Medulla oblongata (tissue), 1 donor: Measurements from ENCODE around the gene ADARB2.
A peak's percentile ranks its signal among the peaks of the same experiment; 100 is the strongest.

ENCODE experiments used
- DNase-seq: peaks from one replicate; pipeline ENCODE4 v3.0.0-alpha.2; 2015; ENCODE audit errors: extremely low spot score

Gene ADARB2

GRCh38 chr10:1395481-1396296 lies 341.6 kb downstream of the ADARB2 start:
- no peak for DNase-seq

DNA sequence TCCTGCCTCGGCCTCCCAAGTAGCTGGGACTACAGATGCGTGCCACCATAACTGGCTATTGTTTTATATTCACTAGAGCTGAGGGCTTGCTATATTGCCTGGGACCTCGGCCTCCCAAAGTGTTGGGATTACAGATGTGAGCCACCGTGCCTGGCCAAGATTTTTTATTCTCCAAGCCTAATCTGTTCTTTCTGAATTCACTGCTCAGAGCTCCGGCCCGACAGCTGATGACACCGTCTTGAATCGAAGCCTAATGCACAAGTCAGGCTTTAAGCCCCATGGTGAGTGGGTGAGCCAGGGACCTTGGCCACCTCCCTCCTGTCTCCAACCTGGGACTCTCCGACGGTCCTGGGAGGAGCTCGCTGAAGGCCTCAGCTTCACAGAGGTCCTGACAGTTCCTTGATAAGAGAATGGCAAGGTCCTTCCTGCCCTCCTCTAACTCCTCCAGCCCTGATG lies 342.3 kb downstream of the ADARB2 start:
- no peak for DNase-seq

DNA sequence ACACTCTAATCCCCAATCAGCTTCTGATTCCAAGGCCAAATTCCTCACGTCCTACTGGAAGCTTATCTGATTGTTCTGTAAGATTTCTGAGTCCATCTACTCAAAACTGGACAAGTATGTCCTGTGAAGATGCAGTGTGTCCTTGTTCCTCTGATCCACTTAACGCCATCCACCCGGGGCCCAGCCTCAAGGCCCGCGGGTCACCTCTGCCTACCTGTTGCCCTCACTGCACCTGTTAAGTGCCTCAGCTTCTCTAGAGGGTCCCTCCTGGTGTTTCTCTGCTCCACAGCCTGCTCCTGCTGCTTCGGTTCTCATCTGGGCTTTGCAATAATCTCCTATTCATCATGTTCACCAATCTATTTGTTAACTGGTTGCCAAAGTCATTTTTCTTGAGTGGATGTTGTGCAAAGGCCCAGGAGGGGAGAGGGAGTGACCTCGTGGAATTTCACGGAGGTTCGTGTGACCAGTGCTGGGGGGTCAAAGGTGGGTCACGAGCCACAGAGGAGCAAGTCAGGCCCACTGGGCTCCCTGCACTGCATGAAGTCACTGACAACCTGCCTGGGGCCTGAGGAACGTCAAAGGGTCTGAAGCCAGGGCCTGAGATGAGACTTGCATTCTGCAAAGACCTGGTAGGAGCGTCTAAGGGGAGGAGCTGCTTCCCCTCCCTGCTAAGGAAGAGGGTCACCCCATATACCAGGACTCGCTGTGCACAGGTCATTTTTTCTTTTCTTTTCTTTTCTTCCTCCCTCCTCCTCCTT lies 343.0 kb downstream of the ADARB2 start:
- DNase-seq: no peak

- DNase-seq: no peak
Observed at GRCh38 chr10:1393481-1393880, 343.8 kb downstream of the ADARB2 start.

GRCh38 chr10:1392127-1392526 lies 345.2 kb downstream of the ADARB2 start:
- no peak for DNase-seq

- no peak for DNase-seq
Observed at GRCh38 chr10:1390200-1390599, 347.1 kb downstream of the ADARB2 start.

- DNase-seq: no peak
Observed at GRCh38 chr10:1384026-1384425, 353.3 kb downstream of the ADARB2 start.

DNA sequence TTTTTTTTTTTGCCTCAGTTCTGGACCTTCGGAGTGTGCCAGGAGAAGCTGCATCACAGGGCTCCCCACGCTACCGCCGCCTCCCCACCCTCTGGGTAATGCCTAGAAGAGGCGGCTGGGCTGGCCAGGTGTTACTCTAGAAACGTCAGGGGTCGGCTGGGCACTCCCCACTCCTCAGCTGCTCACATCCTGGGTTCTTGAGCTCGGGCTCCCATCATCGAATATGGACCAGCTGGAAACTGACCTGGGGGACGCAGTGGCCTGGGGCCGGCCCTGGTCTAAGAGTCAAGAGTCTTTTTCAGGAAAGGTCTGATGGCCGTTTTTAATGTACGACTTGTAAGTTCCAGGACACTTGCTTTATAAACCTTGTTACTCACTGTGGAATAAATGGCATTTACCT lies 354.6 kb downstream of the ADARB2 start:
- no peak for DNase-seq

- DNase-seq: no peak
Observed at GRCh38 chr10:1381339-1381738, 356.0 kb downstream of the ADARB2 start.

GRCh38 chr10:1380088-1380671 lies 357.1 kb downstream of the ADARB2 start:
- DNase-seq: peak; percentile 10

GRCh38 chr10:1379601-1380000 lies 357.7 kb downstream of the ADARB2 start:
- no peak for DNase-seq

DNA sequence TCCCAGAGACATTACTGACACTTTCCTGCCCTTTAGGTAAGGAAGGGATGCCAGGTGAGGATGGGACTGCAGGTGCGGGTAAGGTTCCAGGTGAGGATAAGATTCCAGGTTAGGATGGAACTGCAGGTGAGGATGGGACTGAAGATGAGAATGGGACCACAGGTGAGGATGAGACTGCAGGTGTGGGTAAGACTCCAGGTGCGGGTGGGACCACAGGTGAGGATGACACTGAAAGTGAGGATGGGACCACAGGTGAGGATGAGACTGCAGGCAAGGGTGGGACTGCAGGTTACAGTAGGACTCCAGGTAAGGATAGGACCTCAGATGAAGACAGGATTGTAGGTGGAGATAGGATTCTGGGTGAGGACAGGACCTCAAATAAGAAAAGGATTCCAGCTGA lies 358.9 kb downstream of the ADARB2 start:
- DNase-seq: no peak

DNA sequence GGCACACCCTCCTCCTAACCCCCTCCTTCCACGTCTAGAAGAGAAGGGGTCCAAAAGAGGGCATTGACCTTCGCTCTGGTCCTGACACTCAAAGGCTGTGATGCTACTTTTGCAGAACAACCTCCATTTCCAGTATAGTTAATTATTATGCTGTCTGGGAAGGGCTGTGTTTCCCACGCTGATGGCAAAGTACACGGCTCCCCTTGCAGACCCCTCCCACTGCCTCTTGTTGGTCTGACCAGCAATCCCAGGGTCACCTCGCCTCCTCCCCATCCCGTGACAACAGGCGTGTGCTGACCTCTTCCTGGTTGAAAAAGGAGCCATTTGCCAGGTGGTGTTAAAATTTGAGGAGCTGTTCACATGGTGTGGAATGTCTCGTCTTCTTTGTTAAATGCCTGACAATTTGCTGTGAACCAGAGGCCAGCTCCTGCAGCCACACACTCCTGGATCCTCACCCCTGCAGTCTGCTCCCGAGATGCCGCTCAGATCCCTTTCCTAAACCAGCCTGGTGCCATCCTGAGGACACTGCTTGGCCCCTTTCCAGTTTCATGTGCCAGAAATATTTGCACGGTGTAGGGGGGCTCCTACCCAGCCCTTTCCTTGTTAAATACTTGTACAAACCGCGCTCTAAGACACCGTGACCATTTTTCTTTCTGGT lies 359.5 kb downstream of the ADARB2 start:
- no peak for DNase-seq

GRCh38 chr10:1377231-1377630 lies 360.1 kb downstream of the ADARB2 start:
- no peak for DNase-seq

GRCh38 chr10:1376384-1376945 lies 360.9 kb downstream of the ADARB2 start:
- DNase-seq: no peak

DNA sequence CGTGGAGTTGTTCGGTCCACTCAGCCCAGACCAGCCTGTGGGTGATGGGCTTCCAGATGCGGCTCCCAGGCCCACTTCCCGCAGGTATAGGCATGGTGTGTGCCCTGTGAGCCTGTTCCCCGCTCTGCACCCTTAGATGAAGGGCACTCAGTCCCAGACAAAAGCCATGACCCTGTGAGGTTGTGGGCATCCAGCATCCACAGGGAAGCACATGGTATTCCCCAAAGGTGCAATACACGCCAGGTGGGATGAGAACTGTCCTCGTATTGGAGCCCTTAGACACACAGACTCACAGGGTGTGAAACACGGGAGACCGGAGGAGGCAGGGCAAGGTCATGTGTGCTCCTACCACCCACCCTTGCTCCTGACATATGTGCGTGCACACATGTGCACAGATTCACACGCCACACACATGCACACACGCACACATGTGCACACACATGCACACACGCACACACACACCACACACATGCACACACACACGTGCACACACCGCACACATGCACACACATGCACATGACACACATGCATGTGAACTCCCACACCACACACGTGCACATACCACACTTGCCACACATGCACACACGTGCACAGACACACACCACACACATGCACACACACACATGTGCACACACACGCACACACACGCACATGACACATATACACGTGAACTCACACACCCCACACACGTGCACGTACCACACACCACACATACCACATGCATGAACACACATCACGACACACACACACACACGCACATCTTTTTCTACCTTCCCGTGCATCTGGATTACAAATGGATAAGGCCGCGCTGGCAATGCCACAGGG lies 361.8 kb downstream of the ADARB2 start:
- DNase-seq: no peak

GRCh38 chr10:1374511-1375345 lies 362.6 kb downstream of the ADARB2 start:
- no peak for DNase-seq

DNA sequence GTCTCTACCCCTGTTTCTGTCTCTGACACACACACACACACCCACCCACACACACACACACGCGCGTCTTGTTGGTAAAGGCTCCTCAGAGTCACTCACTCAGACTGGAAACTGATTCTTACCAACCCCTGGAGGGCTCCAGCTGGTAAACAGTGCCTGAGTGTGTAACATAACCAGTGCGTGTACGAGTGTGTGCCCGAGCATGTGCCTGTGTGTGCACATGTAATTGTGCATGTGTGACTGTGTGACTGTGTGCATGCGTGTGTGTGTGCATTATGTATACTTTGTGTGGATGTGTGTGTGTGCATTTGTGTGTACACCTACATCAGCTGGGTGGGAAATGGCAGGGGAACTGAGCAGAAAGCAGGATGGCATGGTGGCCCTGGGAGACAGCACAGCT lies 364.0 kb downstream of the ADARB2 start:
- DNase-seq: no peak

DNA sequence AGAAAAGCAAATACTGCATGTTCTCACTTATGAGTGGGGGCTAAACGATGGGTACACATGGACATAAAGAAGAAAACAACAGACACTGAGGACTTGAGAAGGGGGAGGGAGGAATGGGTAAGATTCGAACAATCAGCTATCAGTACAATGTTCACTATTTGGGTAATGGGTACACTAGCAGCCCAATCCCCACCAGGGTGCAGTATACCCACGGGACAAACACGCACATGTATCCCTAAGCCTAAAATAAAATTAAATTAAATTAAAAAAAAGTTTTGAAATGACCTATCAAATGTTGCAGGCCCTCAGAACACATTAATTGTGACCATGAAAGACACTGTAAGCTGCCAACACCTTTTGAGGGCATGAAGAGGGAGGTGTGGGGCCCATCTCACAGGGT lies 365.1 kb downstream of the ADARB2 start:
- DNase-seq: no peak

- no peak for DNase-seq
Observed at GRCh38 chr10:1370298-1370697, 367.0 kb downstream of the ADARB2 start.
